GM23338 (cell line): Measurements from ENCODE around the gene EXOC3L2. TPM values are rescaled to one million over a fixed set of nuclear protein-coding genes. Genes with fewer than 3 reads are reported as not detected.

Experiments used
- ATAC-seq: fragments of 200-7000 bp; cut with Tn5 transposase; 3 replicates; pipeline ENCODE4 v1.9.1; 2020
- DNase-seq: peaks from one replicate; pipeline ENCODE4 v3.0.0-alpha.2; 2015; ENCODE audit warnings: low spot score
- H2AFZ ChIP-seq: fragments of 200-600 bp; sonication (generic); 2 replicates; pipeline ENCODE4 v1.8.0; 2016; ENCODE audit warnings: antibody characterized with exemption, mild to moderate bottlenecking, moderate library complexity
- H3F3A ChIP-seq: fragments of 200-600 bp; sonication (generic); replicated peaks from 2 replicates; pipeline ENCODE4 v1.8.0; 2017; ENCODE audit warnings: antibody characterized with exemption, mixed run types, low read depth
- H3K27ac ChIP-seq: fragments of 200-600 bp; sonication (generic); 2 replicates; pipeline ENCODE4 v1.6.1; 2016; ENCODE audit warnings: low read depth
- H3K27me3 ChIP-seq: fragments of 200-600 bp; sonication (generic); 2 replicates; pipeline ENCODE4 v1.8.0; 2016; ENCODE audit warnings: mild to moderate bottlenecking, mixed run types, moderate library complexity; ENCODE audit not compliant: insufficient read depth
- H3K36me3 ChIP-seq: fragments of 200-600 bp; sonication (generic); 2 replicates; pipeline ENCODE4 v1.8.0; 2016; ENCODE audit warnings: mild to moderate bottlenecking; ENCODE audit not compliant: insufficient read depth
- H3K4me1 ChIP-seq: fragments of 200-600 bp; sonication (generic); 2 replicates; pipeline ENCODE4 v1.8.0; 2016; ENCODE audit warnings: mild to moderate bottlenecking, moderate library complexity; ENCODE audit not compliant: insufficient read depth
- H3K4me2 ChIP-seq: fragments of 200-600 bp; sonication (generic); 2 replicates; pipeline ENCODE4 v1.7.1; 2017; ENCODE audit warnings: mixed run types
- H3K4me3 ChIP-seq: fragments of 200-600 bp; sonication (generic); 2 replicates; pipeline ENCODE4 v1.6.1; 2016; ENCODE audit warnings: mixed run types
- H3K79me2 ChIP-seq: fragments of 200-600 bp; sonication (generic); replicated peaks from 2 replicates; pipeline ENCODE4 v1.8.0; 2017; ENCODE audit warnings: mild to moderate bottlenecking; ENCODE audit not compliant: insufficient read depth
- H3K9me2 ChIP-seq: fragments of 200-600 bp; sonication (generic); 2 replicates; pipeline ENCODE4 v1.8.0; 2017; ENCODE audit not compliant: insufficient read depth
- H4K20me1 ChIP-seq: fragments of 200-600 bp; sonication (generic); replicated peaks from 2 replicates; pipeline ENCODE4 v1.8.0; 2017; ENCODE audit warnings: mild to moderate bottlenecking; ENCODE audit not compliant: insufficient read depth
- H3K27ac Mint-ChIP-seq: 2 replicates; pipeline ENCODE4 v1.8.0; 2020; ENCODE audit warnings: inconsistent platforms, mild to moderate bottlenecking, moderate library complexity, mixed read lengths
- H3K27me3 Mint-ChIP-seq: 3 replicates; pipeline ENCODE4 v1.8.0; 2022; ENCODE audit warnings: low read depth, mild to moderate bottlenecking, moderate library complexity, mixed read lengths, inconsistent platforms; ENCODE audit not compliant: insufficient read depth, poor library complexity
- H3K36me3 Mint-ChIP-seq: 3 replicates; pipeline ENCODE4 v1.8.0; 2021; ENCODE audit warnings: low read depth, mild to moderate bottlenecking, inconsistent platforms, moderate library complexity, mixed read lengths
- H3K4me1 Mint-ChIP-seq: 3 replicates; pipeline ENCODE4 v1.8.0; 2020; ENCODE audit warnings: mild to moderate bottlenecking, inconsistent platforms, mixed read lengths
- H3K4me3 Mint-ChIP-seq: 3 replicates; pipeline ENCODE4 v1.8.0; 2021; ENCODE audit warnings: moderate library complexity, mild to moderate bottlenecking, inconsistent platforms, mixed read lengths
- H3K9me3 Mint-ChIP-seq: 3 replicates; pipeline ENCODE4 v1.8.0; 2020; ENCODE audit warnings: moderate library complexity, mild to moderate bottlenecking, inconsistent platforms, mixed read lengths
- CREB1 ChIP-seq: fragments of 250-450 bp; sonication (Bioruptor Pico); IDR thresholded peaks from 2 replicates; pipeline ENCODE4 v1.5.0; 2020; ENCODE audit warnings: low read depth, mild to moderate bottlenecking, moderate library complexity
- CTCF ChIP-seq, 2 experiments: fragments of 200-600 bp in 1 of 2; sonication (generic) in 1 of 2; conservative IDR thresholded peaks; 2 replicates each; pipeline versions ENCODE4 v1.5.1 to v1.6.1; 2016 to 2017; ENCODE audit warnings: antibody characterized with exemption in 2 of 2, low read depth in 2 of 2, mild to moderate bottlenecking in 2 of 2, moderate library complexity in 1 of 2
- EZH2 ChIP-seq: fragments of 200-600 bp; sonication (generic); IDR thresholded peaks from one replicate; pipeline ENCODE4 v1.8.0; 2017; ENCODE audit warnings: antibody characterized with exemption, mild to moderate bottlenecking, low read depth; ENCODE audit not compliant: unreplicated experiment
- EZH2phosphoT487 ChIP-seq: fragments of 200-600 bp; sonication (generic); IDR thresholded peaks from one replicate; pipeline ENCODE4 v1.8.1; 2018; ENCODE audit warnings: antibody characterized with exemption; ENCODE audit not compliant: unreplicated experiment
- JUNB ChIP-seq: IDR thresholded peaks from one replicate; pipeline ENCODE4 v1.6.1; 2016; ENCODE audit warnings: antibody characterized with exemption; ENCODE audit not compliant: unreplicated experiment
- NANOG ChIP-seq: IDR thresholded peaks from 2 replicates; pipeline ENCODE4 v1.6.1; 2016; ENCODE audit warnings: antibody characterized with exemption, borderline replicate concordance
- POLR2AphosphoS5 ChIP-seq: IDR thresholded peaks from 2 replicates; pipeline ENCODE4 v1.6.1; 2016; ENCODE audit warnings: antibody characterized with exemption, low read depth
- STAT1 ChIP-seq: IDR thresholded peaks from one replicate; pipeline ENCODE4 v1.6.1; 2016; ENCODE audit warnings: antibody characterized with exemption; ENCODE audit not compliant: unreplicated experiment
- ZNF114 ChIP-seq: fragments of 250-450 bp; sonication (Bioruptor Pico); IDR thresholded peaks from 2 replicates; pipeline ENCODE4 v1.5.0; 2020; ENCODE audit warnings: mild to moderate bottlenecking, moderate library complexity
- ZNF331 ChIP-seq: fragments of 250-450 bp; sonication (Bioruptor Pico); IDR thresholded peaks from 2 replicates; pipeline ENCODE4 v1.5.0; 2020; ENCODE audit warnings: low read depth, mild to moderate bottlenecking, moderate library complexity
- ZNF462 ChIP-seq: fragments of 250-450 bp; sonication (Bioruptor Pico); IDR thresholded peaks from 2 replicates; pipeline ENCODE4 v1.5.0; 2020; ENCODE audit warnings: mild to moderate bottlenecking, moderate library complexity
- polyA plus RNA-seq: library from polyadenylated mRNA; unstranded; fragments of >200 nt; fragmentation: Nextera tagmentation; extraction: Ambion mirVana; gene quantifications from 2 replicates; pipeline ENCODE4 v1.2.1, GENCODE V29; 2016
- total RNA-seq: library from RNA; depleted of rRNA; stranded (reverse); fragments of >200 nt; shearing (Covaris generic); gene quantifications from 2 replicates; pipeline ENCODE4 v1.2.3, GENCODE V29; 2014
- TF ChIP-seq, protein P1 (sequence below): IDR thresholded peaks from 2 replicates; pipeline ENCODE4 v1.6.1; 2016; ENCODE audit warnings: antibody characterized with exemption
- TF ChIP-seq, protein P2 (sequence below): IDR thresholded peaks from one replicate; pipeline ENCODE4 v1.6.1; 2018; ENCODE audit warnings: antibody characterized with exemption; ENCODE audit not compliant: unreplicated experiment

Gene EXOC3L2
- total and polyA plus RNA-seq, 2 experiments from 2014 or later = 2.8 to 3.2 TPM

DNA sequence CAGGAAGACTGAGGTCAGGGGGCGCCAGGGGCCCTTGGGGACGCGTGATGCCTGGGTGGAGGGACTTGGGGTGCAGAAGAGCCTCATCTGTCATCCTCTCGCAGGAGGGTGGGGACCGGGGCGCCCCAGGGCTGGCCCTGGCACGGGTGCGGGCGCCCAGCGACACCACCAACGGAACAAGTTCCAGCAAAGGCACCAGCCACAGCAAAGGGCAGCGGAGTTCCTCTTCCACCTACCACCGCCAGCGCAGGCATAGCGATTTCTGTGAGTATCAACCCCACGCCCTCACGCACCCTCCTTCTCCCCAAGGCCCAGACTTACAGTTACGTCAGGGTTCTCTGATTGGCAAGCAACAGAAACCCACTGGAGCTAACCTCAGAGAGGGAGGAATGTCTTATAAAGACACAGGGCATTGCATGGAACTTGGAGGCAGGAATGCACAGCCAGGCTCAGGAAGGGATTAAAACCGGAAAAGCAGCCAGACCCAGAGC lies 35.3 kb upstream of the EXOC3L2 start:
- H3K36me3 ChIP-seq = peaks cover 16% of the 10 kb centered on the region
- no peak overlapping the region for H3K27ac Mint-ChIP-seq

More for the DNA sequence above, 35.3 kb upstream of the EXOC3L2 start:
- Histone ChIP-seq H3F3A (no peaks in the 10 kb centered on the region), H3K4me2 (no peak overlapping the region), H3K4me1 (no peaks in the 10 kb centered on the region), H4K20me1 (no peaks in the 10 kb centered on the region; the same call in 1 of the 2 replicates), H3K27ac (no peak overlapping the region), H3K27me3 (no peaks in the 10 kb centered on the region), H3K79me2 (no peaks in the 10 kb centered on the region), H2AFZ (no peak overlapping the region), H3K4me3 (no peak overlapping the region), H3K9me2 (no peaks in the 10 kb centered on the region)
- Mint-ChIP-seq H3K36me3 (peaks cover 28% of the 10 kb centered on the region), H3K4me3 (no peak overlapping the region), H3K4me1 (no peaks in the 10 kb centered on the region; the same call in 2 of the 3 replicates), H3K9me3 (peaks cover 6% of the 10 kb centered on the region; the same call in 1 of the 3 replicates), H3K27me3 (peaks cover 5% of the 10 kb centered on the region)
- TF ChIP-seq NANOG (no peak), CREB1 (no peak), POLR2AphosphoS5 (no peak), ZNF462 (CRISPR knock-in tag) (no peak), JUNB (no peak), STAT1 (no peak), ZNF331 (CRISPR knock-in tag) (no peak), EZH2 (no peak), EZH2phosphoT487 (no peak), ZNF114 (CRISPR knock-in tag) (no peak), CTCF (conservative IDR thresholded peaks at IDR 0.05; ENCODE audit: low read depth in 2 of 2) (no peak)
- TF ChIP-seq, protein P1, sequence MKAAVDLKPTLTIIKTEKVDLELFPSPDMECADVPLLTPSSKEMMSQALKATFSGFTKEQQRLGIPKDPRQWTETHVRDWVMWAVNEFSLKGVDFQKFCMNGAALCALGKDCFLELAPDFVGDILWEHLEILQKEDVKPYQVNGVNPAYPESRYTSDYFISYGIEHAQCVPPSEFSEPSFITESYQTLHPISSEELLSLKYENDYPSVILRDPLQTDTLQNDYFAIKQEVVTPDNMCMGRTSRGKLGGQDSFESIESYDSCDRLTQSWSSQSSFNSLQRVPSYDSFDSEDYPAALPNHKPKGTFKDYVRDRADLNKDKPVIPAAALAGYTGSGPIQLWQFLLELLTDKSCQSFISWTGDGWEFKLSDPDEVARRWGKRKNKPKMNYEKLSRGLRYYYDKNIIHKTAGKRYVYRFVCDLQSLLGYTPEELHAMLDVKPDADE = no peak
- TF ChIP-seq, protein P2, sequence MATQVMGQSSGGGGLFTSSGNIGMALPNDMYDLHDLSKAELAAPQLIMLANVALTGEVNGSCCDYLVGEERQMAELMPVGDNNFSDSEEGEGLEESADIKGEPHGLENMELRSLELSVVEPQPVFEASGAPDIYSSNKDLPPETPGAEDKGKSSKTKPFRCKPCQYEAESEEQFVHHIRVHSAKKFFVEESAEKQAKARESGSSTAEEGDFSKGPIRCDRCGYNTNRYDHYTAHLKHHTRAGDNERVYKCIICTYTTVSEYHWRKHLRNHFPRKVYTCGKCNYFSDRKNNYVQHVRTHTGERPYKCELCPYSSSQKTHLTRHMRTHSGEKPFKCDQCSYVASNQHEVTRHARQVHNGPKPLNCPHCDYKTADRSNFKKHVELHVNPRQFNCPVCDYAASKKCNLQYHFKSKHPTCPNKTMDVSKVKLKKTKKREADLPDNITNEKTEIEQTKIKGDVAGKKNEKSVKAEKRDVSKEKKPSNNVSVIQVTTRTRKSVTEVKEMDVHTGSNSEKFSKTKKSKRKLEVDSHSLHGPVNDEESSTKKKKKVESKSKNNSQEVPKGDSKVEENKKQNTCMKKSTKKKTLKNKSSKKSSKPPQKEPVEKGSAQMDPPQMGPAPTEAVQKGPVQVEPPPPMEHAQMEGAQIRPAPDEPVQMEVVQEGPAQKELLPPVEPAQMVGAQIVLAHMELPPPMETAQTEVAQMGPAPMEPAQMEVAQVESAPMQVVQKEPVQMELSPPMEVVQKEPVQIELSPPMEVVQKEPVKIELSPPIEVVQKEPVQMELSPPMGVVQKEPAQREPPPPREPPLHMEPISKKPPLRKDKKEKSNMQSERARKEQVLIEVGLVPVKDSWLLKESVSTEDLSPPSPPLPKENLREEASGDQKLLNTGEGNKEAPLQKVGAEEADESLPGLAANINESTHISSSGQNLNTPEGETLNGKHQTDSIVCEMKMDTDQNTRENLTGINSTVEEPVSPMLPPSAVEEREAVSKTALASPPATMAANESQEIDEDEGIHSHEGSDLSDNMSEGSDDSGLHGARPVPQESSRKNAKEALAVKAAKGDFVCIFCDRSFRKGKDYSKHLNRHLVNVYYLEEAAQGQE = no peak
- no peak for DNase-seq
- no peak for ATAC-seq
